GM23248 (cell line): ENCODE results near the gene RUFY3. TPM values are rescaled to one million over a fixed set of nuclear protein-coding genes. Genes with fewer than 3 reads are reported as not detected.

Source experiments
- DNase-seq: peaks from one replicate; pipeline ENCODE4 v3.0.0-alpha.2; 2015
- H2AFZ ChIP-seq: fragments of 200-600 bp; sonication (generic); 2 replicates; pipeline ENCODE4 v1.6.1; 2016; ENCODE audit warnings: antibody characterized with exemption
- H3F3A ChIP-seq: fragments of 200-600 bp; sonication (generic); 2 replicates; pipeline ENCODE4 v1.6.1; 2016; ENCODE audit warnings: mild to moderate bottlenecking, antibody characterized with exemption, mixed run types; ENCODE audit not compliant: insufficient read depth
- H3K27ac ChIP-seq: fragments of 200-600 bp; sonication (generic); 2 replicates; pipeline ENCODE4 v1.5.1; 2016; ENCODE audit warnings: mild to moderate bottlenecking
- H3K27me3 ChIP-seq: fragments of 200-600 bp; sonication (generic); replicated peaks from 2 replicates; pipeline ENCODE4 v1.6.1; 2016; ENCODE audit warnings: mild to moderate bottlenecking; ENCODE audit not compliant: insufficient read depth
- H3K36me3 ChIP-seq: fragments of 200-600 bp; sonication (generic); 2 replicates; pipeline ENCODE4 v1.6.1; 2016; ENCODE audit warnings: low read depth, mild to moderate bottlenecking
- H3K4me1 ChIP-seq: fragments of 200-600 bp; sonication (generic); 2 replicates; pipeline ENCODE4 v1.6.1; 2016; ENCODE audit warnings: mild to moderate bottlenecking; ENCODE audit not compliant: insufficient read depth
- H3K4me2 ChIP-seq: fragments of 200-600 bp; sonication (generic); one replicate; pipeline ENCODE4 v1.6.1; 2016; ENCODE audit warnings: mild to moderate bottlenecking; ENCODE audit not compliant: unreplicated experiment
- H3K4me3 ChIP-seq: fragments of 200-600 bp; sonication (generic); 2 replicates; pipeline ENCODE4 v1.5.1; 2016; ENCODE audit warnings: mild to moderate bottlenecking
- H3K79me2 ChIP-seq: fragments of 200-600 bp; sonication (generic); 2 replicates; pipeline ENCODE4 v1.6.1; 2016; ENCODE audit warnings: mild to moderate bottlenecking; ENCODE audit not compliant: insufficient read depth
- H3K9ac ChIP-seq: fragments of 200-600 bp; sonication (generic); 2 replicates; pipeline ENCODE4 v1.6.1; 2016; ENCODE audit warnings: mild to moderate bottlenecking
- H3K9me2 ChIP-seq: fragments of 200-600 bp; sonication (generic); 2 replicates; pipeline ENCODE4 v1.6.1; 2016; ENCODE audit warnings: mixed run types, mild to moderate bottlenecking, moderate library complexity; ENCODE audit not compliant: insufficient read depth
- H3K9me3 ChIP-seq: fragments of 200-600 bp; sonication (generic); one replicate; pipeline ENCODE4 v1.6.1; 2017; ENCODE audit warnings: low read depth
- H4K20me1 ChIP-seq: fragments of 200-600 bp; sonication (generic); 2 replicates; pipeline ENCODE4 v1.6.0; 2016; ENCODE audit not compliant: insufficient read depth
- EZH2 ChIP-seq: fragments of 200-600 bp; sonication (generic); IDR thresholded peaks from 2 replicates; pipeline ENCODE4 v1.6.1; 2018; ENCODE audit warnings: antibody characterized with exemption, mild to moderate bottlenecking; ENCODE audit not compliant: insufficient read depth, poor library complexity, severe bottlenecking
- EZH2phosphoT487 ChIP-seq: fragments of 200-600 bp; sonication (generic); IDR thresholded peaks from 2 replicates; pipeline ENCODE4 v1.6.1; 2018; ENCODE audit warnings: antibody characterized with exemption, moderate library complexity, mild to moderate bottlenecking, low read depth; ENCODE audit not compliant: insufficient read depth
- WGBS, 2 experiments: methylation state at CpG; one replicate each; pipeline ENCODE4 v1.1.6; 2015 to 2017; ENCODE audit warnings: low lambda C conversion rate in 2 of 2, low coverage in 1 of 2; ENCODE audit errors: missing lambda C conversion rate in 2 of 2; 5-methylcytosine and 5-hydroxymethylcytosine counted together
- in situ Hi-C: fragments of 300-500 bp; cut with MboI; formaldehyde crosslinking; loops from 2 replicates; pipeline ENCODE4 v1.15.0; 2020
- polyA plus RNA-seq: library from polyadenylated mRNA; unstranded; fragments of >200 nt; fragmentation: Nextera tagmentation; extraction: Ambion mirVana; gene quantifications from 2 replicates; pipeline ENCODE4 v1.2.1, GENCODE V29; 2016
- total RNA-seq: library from RNA; depleted of rRNA; stranded (reverse); fragments of >200 nt; shearing (Covaris generic); gene quantifications from 2 replicates; pipeline ENCODE4 v1.2.3, GENCODE V29; 2014

Gene RUFY3
- total and polyA plus RNA-seq, 2 experiments from 2014 or later = 13.5 to 24.0 TPM

DNA sequence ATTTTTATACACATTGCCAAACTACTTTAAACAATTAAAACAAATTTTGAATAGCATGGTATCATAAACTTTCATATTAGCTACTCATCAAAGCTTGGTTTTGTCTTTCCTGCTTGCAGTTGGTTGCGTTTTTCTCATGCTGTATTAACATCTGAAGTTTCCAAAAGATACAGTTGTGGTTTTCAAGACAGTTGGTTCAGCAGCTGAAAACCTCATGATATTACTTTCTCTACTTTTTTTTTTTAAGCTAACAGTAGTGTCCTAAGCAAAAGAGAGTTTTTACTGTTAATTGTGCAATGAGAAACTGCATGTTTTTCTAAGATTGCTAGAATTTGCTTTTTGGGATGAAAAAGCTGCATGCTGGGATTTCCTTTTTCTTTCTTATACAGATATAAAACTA, 15.2 kb downstream of the RUFY3 start:
- WGBS, 2 experiments = 97 to 100% methylated on average over 1 of the region's 1 CpG
- Histone ChIP-seq H4K20me1 (peaks cover 7% of the 10 kb centered on the region; the same call in 1 of the 2 replicates), H3K27ac (no peak overlapping the region), H2AFZ (no peak overlapping the region), H3K27me3 (no peaks in the 10 kb centered on the region), H3K36me3 (no peaks in the 10 kb centered on the region), H3K9me3 (no peaks in the 10 kb centered on the region), H3K4me1 (peaks cover 32% of the 10 kb centered on the region), H3F3A (peaks cover 23% of the 10 kb centered on the region), H3K9ac (no peak overlapping the region), H3K4me3 (no peak overlapping the region), H3K4me2 (no peak overlapping the region), H3K9me2 (no peaks in the 10 kb centered on the region), H3K79me2 (peaks cover 92% of the 10 kb centered on the region)
- in situ Hi-C loops = no loop called here
- DNase-seq = no peak
- TF ChIP-seq EZH2 = no peak
- no peak for TF ChIP-seq EZH2phosphoT487

GRCh38 chr4:70737409-70737808, 15.6 kb downstream of the RUFY3 start:
- Histone ChIP-seq H3K27me3 (no peaks in the 10 kb centered on the region), H3K27ac (no peak overlapping the region), H3K36me3 (no peaks in the 10 kb centered on the region), H4K20me1 (peaks cover 7% of the 10 kb centered on the region; the same call in 1 of the 2 replicates), H3K4me2 (no peak overlapping the region), H2AFZ (no peak overlapping the region), H3K79me2 (peaks cover 92% of the 10 kb centered on the region), H3K4me1 (peaks cover 33% of the 10 kb centered on the region), H3K9me3 (no peaks in the 10 kb centered on the region), H3K9ac (no peak overlapping the region), H3F3A (peaks cover 23% of the 10 kb centered on the region), H3K9me2 (no peaks in the 10 kb centered on the region), H3K4me3 (no peak overlapping the region)
- no peak for DNase-seq
- WGBS, 2 experiments = 80 to 86% methylated on average over 2 of the region's 2 CpGs
- TF ChIP-seq EZH2 = no peak
- TF ChIP-seq EZH2phosphoT487 = no peak
- in situ Hi-C loops = no loop called here

DNA sequence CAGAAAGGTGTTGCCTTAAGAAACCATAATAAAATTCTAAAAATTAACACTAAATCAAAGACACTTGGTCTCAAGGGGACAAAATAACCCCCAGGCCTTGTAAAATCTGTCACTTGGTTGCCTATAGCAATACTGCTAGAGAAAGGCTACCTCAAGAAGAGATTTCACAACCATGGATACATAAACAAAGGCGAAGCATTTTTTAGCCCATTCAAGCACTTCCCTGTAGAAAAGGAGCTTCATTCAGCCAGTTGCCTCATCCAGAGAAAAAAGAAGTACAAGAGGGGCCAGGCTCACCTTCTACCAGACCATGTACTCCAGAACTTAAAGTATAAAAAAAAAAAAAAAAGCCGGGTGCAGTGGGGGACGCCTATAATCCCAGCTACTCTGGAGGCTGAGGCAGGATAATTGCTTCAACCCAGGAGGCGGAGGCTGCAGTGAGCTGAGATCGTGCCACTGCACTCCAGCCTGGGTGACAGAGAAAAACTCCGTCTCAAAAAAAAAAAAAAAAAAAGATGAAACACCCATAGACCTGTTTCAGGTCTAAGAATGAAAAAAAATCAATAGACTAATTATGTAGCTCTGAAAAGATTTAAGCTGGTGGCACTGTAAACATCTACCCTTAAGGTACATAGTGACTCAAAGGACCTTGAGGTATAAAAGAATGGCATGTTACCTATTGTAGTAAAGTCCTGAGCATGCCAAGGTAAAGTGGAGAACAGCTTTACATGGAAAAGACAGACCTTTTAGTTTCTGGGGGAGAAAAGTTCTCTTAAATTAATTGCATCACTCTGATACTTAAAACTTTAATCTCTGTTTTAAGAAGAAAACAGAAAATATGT, 18.0 kb downstream of the RUFY3 start:
- no peak overlapping the region for H3K4me2 ChIP-seq
- TF ChIP-seq EZH2phosphoT487 (no peak), EZH2 (no peak)
- DNase-seq = no peak

DNA sequence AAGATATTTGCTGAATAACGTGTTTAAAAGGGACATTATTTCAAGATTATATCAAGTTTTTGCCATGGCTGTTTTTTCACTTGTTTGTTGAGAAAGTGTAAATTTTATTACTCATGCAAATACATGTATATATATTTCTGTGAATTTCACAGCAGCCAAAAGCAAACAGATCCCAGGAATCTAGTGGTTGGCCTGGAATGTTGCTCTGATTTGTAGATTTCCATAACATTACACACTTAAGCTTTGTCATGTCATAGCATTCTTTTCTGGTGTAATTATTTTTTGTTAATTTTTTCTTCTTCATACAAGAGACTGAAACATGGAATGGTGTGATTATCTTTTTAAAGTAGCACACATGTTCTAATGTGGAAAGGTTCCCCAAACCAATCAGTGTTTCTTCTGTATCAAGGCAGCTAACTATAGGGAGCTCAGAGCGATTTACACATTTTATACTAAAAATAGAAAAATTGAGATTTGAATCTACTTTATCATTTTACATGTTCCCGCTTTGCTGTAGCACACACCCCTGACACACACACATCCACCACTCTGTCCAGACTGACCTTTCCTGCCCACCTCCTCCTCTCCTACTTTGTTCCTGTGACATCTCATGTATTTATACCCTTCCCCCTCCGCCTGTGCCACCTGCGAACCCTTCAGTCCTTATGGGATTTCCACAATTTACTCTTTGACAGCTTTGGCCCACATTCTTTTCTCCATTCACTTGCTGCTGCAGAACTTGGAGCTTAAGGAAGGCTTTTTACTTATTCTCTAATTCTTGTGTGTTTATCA, 20.3 kb downstream of the RUFY3 start:
- H3K4me2 ChIP-seq = no peak overlapping the region

More for the DNA sequence above, 18.0 kb downstream of the RUFY3 start:
- no peaks in the 10 kb centered on the region for H3K9me3 ChIP-seq
- no peaks in the 10 kb centered on the region for H3K27me3 ChIP-seq
- no peaks in the 10 kb centered on the region for H3K36me3 ChIP-seq
- no peak overlapping the region for H3K9ac ChIP-seq
- H3K4me1 ChIP-seq = peaks cover 22% of the 10 kb centered on the region
- 97 to 100% methylated on average over 6 of the region's 6 CpGs for WGBS, 2 experiments
- in situ Hi-C loops = no loop called here
- H3K9me2 ChIP-seq = no peaks in the 10 kb centered on the region
- H3K27ac ChIP-seq = no peak overlapping the region
- H4K20me1 ChIP-seq = peaks cover 7% of the 10 kb centered on the region; the same call in 1 of the 2 replicates
- H3K79me2 ChIP-seq = peaks cover 98% of the 10 kb centered on the region
- peaks cover 9% of the 10 kb centered on the region for H3F3A ChIP-seq
- H2AFZ ChIP-seq = no peak overlapping the region
- H3K4me3 ChIP-seq = no peak overlapping the region

More for the DNA sequence above, 20.3 kb downstream of the RUFY3 start:
- Histone ChIP-seq H3K79me2 (peaks cover 96% of the 10 kb centered on the region), H3K9me2 (no peaks in the 10 kb centered on the region), H3K27me3 (no peaks in the 10 kb centered on the region), H3K4me3 (no peak overlapping the region), H4K20me1 (peaks cover 7% of the 10 kb centered on the region; the same call in 1 of the 2 replicates), H3F3A (peaks cover 6% of the 10 kb centered on the region; the same call in 1 of the 2 replicates), H3K36me3 (no peaks in the 10 kb centered on the region), H2AFZ (no peak overlapping the region), H3K9me3 (no peaks in the 10 kb centered on the region), H3K4me1 (peaks cover 17% of the 10 kb centered on the region), H3K27ac (no peak overlapping the region), H3K9ac (no peak overlapping the region)
- in situ Hi-C loops = no loop called here
- DNase-seq = peak; percentile 27
- 91 to 92% methylated on average over 5 of the region's 5 CpGs for WGBS, 2 experiments
- TF ChIP-seq EZH2 (no peak), EZH2phosphoT487 (no peak)
